ELR (cell line): ENCODE data around the gene ZNF121.
A peak's percentile ranks its signal among the peaks of the same experiment; 100 is the strongest.
"Not testable (repeated sequence)": the region's sequence is repeated elsewhere in the genome, so short reads cannot be mapped to it uniquely, and the experiment has no call there.

ENCODE experiments used
- DNase-seq: peaks from one replicate; pipeline ENCODE4 v3.0.0-alpha.2; 2015; ENCODE audit warnings: low read depth

ZNF121 gene

DNA sequence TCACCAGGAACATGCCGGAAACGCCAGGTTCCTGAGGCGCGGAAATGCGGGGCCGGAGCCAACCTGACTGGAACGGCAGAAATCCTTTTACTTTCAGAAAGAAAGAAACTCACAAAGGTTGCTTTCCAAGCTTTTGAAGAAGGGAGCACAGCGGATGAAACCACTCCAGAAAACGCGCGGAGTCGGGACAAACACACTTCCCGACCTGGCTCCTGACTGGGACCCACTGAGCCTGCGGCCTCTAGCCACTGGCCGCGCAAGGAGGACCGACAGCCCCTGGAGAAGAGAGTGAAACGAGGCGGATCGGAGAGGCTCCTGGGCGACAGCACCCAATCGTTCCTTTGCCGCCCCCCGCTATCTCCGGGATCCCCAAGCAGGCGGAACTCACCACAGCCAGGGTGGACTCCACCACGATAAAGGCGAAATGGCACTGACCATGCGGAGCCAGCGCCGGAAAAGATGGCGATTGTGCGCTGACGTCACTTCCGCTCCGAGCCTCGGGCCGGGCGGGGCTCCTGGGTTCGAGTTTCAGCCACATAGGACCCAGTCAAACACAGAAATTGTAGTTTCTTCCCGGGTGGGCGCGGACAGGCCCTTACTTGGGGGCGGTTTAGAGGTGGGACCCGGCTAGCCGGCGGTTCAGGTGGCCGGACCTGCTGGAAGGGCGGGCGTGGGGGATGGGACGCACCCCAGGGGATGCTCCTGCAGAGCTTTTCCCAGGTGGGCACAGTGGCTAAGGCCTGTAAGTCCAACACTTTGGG lies at the start of gene ZNF121:
TSS of gene ZNF121 (minus strand) at position 432 of the 761 bp plus-strand sequence. CDS start 16,407 bp downstream, outside the sequence.
- peak; percentile 86 for DNase-seq

DNA sequence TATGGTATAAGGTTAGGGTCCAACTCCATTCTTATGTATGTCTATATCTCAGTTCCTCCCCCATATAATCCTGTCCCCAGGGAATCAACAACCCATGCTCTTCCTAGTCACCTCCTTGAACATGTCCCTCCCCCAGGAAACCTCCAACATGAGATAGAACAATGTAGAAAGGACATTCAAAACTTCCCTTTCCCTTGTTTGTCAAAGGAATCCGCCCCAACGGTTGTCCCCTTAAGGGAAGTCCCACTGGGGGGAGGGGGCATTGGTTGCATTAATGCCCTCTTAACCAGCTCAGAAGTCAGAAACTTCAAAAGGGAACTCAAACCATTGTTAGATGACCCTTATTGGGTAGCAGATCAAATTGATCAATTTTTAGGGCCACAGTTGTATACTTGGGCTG lies 43.6 kb upstream of the ZNF121 start:
- DNase-seq = no peak

DNA sequence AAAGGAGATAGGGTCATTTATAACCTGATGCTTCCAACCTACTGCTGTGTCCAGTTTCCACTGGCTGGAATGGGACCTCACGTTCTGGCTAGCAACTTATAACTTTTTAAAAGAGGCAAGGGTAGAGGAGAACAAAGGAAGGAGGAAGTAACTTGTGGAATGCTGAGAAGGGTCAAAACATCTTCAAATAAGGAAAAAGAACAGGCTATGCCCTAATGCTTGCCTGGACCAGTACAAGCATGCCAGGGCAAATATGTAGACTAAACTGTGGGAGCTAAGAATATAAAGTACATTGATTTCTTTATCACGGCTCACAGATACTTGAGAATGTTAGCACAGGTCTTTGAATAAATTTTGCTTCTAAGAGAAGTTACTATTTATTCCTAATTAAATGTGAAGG lies 38.2 kb upstream of the ZNF121 start:
- no peak for DNase-seq

DNA sequence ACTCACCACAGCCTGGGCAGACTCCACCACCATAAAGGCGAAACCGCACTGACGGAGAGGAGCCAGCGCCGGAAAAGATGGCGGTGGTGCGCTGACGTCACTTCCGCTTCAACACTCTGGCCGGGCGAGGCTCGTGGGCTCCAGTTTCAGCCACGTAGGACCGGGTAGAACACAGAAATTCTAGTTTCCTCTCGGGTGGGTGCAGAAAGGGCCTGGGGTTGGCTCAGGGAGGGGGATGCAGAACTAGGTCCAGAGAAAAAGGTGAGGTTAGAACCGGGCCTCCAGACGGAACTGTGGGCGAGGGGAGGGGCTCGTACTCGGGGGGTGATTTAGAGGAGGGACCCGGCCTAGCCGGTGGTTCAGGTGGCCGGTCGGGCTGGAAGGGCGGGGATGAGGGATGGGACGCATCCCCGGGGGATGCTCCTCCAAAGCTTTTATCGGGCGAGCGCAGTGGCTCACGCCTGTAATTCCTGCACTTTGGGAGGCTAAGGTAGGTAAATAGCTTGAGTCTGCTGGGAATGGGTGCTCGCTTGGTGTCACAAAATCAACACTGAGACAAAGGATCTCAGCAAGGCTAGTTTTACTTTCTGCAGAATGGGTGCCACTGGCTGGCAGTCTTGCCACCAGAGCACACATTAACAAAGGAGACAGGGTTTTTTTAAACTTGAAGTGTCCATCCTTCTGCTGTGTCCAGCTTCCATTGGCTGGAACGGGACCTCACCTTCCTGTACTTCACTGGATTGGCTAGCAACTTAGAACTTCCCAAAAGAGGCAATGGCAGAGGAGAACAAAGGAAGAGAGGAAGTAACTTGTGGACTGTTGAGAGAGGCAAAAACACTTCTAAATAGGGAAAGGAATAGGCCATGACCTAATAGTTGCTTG lies 37.1 kb upstream of the ZNF121 start, which contains the start of gene ZNF561:
TSS of gene ZNF561 (minus strand) at position 77 of the 882 bp plus-strand sequence. CDS start 1,776 bp downstream, outside the sequence.
- peak; percentile 90 for DNase-seq

DNA sequence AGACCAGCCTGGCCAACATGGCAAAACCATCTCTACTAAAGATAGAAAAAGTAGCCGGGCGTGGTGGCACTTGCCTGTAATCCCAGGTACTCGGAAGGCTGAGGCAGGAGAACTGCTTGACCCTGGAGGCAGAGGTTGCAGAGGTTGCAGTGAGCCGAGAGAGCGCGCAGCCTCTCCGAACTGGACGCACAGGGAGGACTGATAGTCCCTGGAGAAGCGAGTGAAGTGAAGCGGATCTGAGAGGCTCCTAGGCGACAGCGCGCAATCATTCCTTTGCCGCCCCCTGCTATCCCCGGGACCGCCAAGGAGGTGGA lies 36.5 kb upstream of the ZNF121 start:
- DNase-seq = no peak

DNA sequence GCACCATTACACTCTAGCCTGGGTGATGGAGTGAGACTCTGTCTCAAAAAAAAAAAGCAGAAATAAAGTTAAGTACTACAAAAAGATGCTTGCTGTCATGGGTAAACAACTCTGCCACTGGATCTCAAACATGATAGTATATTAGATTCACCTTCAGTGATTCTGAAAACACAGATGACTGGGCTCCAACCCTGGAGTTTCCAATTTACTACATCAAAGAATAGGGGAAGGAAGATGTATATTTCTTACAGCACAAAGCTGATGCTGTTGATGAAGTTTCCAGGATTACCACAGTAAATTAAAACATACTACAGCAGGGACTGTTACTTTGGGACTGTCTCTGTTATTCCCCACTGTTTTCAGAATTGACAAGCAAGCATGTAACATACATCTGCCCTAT lies 31.5 kb upstream of the ZNF121 start:
- DNase-seq = no peak

DNA sequence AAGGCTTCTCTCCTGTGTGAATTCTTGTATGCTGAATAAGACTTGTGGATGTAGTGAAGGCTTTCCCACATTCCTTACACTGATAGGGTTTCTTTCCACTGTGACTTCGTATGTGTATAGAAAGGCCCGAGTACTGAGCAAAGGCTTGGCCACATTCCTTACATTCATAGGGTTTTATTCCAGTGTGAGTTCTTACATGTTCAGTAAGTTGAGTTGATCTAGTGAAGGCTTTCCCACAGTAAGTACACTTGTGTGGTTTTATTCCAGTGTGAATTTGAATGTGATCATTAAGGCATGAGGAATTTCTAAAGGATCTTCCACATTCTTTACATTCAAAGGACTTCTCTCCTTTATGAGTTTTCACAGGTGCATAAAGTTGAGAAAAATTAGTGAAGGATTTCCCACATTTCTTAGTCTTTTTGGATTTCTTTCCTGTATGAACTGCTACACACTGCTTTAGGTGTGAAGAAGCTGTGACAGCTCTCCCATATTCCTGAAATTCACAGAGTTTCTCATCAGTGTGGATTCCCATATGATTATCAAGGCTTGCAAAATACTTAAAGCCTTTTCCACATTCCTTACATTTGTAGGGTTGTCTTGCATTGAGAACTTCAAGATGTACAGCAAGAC lies 26.3 kb upstream of the ZNF121 start:
- DNase-seq = no peak

DNA sequence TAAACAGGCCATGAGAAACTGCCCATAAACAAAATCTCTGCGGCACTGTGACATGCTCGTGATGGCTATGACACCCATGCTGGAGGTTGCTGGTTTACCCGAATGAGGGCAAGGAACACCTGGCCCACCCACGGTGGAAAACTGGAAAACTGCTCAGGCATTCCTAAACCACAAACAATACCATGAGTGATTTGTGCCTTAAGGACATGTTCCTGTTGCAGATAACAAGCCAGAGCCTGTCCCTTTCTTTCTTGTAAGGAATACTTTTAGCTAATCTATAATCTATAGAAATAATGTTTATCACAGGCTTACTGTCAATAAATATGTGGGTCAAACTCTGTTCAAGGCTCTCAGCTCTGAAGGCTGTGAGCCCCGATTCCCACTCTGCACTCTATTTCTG lies 24.6 kb upstream of the ZNF121 start:
- DNase-seq = no peak

DNA sequence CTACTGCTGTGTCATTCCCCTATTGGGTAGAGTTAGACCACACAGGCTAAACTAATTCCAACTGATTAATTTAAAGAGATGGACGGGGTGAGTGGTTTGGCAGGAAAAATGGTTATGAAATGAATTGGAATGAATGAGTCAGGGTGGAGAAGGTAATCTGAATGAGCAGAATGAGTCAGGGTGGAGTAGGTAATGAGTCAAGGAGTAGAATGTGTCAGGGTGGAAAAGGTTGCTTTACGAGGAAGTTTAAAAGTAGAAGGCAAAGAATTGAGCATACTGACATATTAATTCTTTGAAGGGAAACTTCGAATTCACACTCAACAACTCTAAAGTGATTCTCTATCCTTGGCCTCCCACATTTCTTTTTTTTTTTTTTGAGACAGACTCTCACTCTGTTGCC lies 12.7 kb upstream of the ZNF121 start:
- DNase-seq = peak; percentile 96

DNA sequence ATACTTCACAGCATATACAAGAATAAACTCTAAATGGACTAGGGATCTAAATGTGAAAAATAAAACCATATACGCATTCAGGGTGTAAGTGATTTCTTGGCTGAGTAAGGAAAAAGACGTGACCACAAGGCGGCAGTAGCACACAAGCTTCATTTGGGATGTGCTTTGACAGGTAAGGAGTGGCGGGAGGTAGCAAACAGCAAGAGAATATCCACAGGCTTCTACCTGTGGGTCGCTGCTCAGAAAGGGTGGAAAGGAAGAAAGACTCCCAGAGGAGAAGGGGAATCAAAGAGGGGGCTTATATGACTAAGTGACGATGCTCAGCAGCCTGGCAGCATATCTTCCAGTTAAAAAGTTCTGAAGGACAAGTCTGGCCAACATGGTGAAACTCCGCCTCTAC lies 2.5 kb upstream of the ZNF121 start:
- peak; percentile 78 for DNase-seq

DNA sequence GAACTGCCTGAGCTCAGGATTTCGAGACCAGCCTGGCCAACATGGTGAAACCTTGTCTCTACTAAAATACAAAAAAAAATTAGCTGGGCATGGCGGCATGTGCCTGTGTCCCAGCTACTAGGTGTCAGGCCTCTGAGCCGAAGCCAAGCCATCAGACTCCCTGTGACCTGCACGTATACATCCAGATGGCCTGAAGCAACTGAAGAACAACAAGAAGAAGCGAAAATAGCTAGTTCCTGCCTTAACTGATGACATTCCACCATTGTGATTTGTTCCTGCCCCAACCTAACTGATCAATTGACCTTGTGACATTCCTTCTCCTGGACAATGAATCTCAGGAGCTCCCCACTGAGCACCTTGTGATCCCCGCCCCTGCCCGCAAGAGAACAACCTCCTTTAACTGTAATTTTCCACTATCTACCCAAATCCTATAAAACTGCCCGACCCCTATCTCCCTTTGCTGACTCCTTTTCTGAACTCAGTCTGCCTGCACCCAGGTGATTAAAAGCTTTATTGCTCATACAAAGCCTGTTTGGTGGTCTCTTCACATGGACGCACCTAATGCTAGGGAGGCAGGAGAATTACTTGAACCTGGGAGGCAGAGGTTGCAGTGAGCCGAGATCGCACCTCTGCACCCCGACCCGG lies 2.1 kb downstream of the ZNF121 start:
- not testable (repeated sequence) for DNase-seq

DNA sequence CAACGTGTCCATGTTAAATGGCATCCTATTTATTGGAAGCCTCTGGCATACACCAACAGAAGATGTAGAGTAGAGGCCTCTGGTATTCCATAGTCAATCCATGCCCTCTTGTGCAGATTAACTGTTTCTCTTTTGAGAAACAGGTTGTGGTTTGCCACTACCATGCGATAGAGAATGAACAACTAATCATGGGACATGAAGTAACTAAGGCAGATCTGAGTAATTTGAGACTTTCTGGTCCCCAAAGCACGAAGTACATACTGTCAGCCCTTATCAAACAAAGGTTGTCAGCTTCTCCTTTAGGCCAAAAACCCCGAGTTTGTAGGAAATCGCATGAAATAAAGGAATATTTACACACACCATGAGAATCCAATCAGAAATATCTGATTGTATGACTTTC lies 3.6 kb downstream of the ZNF121 start:
- DNase-seq = no peak

DNA sequence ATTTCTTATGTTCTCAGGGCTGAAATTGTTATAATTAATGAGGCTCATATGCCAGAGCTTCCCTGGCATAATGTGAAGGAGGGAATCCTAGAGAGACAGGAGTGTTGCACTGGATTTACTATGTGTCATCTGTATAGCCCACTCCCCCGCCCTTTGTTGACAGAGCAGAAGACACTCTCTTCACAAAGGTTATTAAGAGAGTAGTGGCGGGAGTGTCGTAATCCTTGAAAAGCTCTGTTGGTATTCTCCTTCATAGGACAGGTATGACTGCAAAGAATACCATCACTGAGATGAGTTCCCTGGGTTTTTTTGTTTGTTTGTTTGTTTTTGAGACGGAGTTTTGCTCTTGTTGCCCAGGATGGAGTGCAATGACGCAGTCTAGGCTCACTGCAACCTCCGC lies 14.0 kb downstream of the ZNF121 start:
- DNase-seq = no peak

DNA sequence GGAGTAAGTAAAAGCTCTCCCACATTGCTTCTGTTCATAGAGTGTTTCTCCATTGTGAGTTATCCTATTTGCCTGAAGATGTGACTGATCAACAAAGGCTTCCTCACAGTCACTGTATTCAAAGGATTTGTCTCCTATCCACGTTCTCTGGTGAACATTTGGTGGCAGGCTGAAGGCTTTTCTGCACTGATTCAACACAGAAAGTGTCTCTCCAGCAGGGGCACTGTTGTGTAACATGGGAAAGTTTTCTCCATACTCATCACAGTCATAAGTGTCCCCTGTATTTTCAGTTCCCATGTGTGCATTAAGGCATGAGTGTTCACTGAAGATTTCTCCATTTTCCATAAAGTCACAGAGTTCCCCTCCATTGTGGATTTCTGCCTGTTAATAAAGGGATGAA lies 17.6 kb downstream of the ZNF121 start:
- DNase-seq = no peak

DNA sequence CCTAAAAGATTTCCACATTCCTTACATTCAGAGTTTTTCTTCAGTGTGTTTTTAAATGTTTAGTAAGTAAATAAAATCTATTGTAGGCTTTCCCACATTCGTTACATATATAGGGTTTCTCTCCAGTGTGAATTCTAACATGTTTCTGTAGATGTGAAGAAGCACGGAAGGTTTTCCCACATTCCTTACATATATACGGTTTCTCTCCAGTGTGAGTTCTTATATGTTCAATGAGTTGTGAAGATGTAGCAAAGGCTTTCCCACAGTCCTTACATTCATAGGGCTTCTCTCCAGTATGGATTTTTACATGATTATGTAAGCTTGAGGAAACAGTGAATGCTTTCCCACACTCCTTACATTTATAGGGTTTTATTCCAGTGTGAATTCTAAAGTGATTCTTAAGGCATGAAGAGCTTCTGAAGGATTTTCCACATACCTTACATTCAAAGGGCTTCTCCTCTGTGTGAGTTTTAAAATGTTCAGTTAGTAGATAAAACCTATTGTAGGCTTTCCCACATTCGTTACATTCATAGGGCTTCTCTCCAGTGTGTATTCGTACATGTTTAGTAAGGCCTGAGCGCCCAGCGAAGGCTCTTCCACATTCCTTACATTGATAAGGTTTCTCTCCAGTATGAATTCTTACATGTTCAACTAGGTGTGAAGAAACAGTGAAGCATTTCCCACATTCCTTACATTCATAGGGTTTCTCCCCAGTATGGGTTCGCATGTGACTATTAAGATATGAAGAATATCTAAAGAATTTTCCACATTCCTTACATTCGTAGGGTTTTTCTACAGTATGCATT lies 18.2 kb downstream of the ZNF121 start:
- peak; percentile 43 for DNase-seq

DNA sequence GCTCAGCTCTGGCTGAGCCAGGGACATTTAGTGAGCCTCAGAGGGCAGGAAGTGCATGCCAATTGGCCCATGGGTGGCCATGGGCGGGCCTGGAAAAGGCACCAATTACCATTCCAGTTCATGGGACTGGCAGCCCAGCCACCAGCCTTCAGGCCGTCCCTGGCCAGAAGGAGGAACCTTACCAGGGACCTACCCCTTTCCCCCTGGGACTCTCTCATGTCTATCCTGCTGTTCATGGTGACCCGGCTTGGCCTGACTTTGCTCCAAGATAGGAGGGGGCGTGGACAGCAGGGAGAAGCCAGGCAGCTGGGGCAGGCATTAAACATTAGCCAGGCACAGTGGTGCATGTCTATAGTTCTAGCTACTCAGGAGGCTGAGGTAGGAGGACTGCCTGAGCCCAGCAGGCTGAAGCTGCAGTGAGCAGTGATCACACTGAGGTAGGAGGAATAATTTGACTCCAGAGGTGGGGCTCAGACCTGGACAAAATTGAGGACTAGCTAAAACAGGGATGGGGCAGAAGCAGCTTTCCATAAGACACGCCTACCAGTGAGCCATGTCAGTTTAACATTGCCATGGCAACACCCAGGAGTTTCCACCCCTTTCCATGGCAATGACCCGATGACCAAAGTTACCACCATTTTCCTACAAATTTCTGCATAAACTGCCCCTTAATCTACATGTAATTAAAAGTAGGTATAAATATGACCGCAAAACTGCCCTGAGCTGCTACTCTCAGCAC lies 31.6 kb downstream of the ZNF121 start:
- no peak for DNase-seq

DNA sequence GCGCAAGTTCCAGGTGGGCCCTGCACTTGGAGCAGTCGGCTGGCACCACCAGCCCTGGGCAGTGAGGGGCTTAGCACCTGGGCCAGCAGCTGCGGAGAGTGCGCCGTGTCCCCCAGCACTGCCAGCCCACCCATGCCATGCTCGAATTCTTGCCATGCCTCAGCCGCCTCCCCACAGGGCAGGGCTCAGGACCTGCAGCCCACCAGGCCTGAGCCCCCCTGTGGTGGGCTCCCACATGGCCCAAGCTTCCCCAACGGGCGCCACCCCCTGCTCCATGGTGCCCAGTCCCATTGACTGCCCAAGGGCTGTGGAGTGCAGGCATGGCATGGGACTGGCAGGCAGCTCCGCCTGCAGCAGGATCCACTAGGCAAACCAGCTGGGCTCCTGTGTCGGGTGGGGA lies 36.4 kb downstream of the ZNF121 start:
- DNase-seq = no peak

DNA sequence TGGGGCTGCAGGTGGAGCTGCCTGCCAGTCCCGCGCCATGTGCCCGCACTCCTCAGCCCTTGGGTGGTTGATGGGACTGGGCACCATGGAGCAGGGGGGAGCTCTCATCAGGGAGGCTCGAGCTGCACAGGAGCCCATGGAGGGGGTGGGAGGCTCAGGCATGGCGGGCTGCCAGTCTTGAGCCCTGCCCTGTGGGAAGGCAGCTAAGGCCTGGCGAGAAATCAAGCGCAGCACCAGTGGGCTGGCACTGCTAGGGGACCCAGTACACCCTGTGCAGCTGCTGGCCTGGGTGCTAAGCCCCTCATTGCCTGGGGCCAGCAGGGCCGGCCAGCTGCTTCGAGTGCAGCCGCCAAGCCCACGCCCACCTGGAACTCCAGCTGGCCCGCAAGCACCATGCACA lies 43.0 kb downstream of the ZNF121 start:
- DNase-seq = not testable (repeated sequence)

DNA sequence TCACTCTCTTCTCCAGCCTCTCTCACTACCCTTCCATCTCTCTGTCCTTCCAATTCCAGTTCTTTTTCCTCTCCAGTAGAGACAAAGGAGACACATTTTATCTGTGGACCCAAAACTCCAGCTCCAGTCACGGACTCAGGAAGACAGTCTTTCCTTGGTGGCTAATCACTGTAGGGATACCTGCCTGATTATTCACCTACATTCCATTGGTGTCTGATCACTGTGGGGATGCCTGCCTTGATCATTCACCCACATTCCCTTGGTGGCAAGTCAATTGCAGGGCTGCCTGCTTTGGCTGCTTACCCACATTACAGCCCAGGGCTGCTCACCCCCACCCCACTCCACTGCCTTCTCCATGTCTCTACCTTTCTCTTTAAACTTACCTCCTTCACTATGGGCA lies 44.4 kb downstream of the ZNF121 start:
- peak; percentile 28 for DNase-seq

DNA sequence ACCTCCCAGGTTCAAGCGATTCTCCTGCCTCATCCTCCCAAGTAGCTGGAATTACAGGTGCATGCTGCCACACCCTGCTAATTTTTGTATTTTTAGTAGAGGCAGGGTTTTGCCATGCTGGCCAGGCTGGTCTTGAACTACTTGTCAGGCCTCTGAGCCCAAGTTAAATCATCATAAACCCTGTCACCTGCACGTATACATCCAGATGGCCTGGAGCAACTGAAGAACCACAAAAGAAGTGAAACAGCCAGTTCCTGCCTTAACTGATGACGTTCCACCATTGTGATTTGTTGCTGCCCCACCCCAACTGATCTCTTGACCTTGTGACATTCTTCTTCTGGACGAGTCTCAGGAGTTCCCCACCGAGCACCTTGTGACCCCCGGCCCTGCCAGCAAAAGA lies 45.1 kb downstream of the ZNF121 start:
- DNase-seq = not testable (repeated sequence)
